DMS 273 (cell line): Measurements from ENCODE around the gene TMEM131.
"Not testable (repeated sequence)": the region's sequence is repeated elsewhere in the genome, so short reads cannot be mapped to it uniquely, and the experiment has no call there.

Experiments used
- DNase-seq: peaks from one replicate; lab custom pipeline; 2025; ENCODE audit not compliant: unreplicated experiment; lab: John Stamatoyannopoulos, UW

Gene TMEM131

DNA sequence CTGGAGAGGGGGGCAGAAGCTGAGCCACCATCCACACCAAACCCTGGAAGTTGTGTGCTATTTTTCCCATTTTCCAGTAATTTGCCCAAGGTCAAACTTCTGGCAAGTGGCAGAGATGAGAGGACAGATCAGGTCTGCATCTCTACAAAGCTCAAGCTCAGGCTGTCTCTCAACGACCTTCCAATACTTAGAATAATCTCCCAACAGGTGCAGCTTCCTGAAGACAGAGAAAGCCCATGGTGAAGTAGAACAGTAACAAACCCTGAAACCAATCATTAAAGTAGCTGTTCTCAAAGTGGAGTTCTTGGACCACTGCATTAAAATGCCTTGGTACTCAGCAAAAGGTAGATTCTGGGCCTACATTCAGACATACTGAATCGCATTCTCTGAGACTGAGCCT lies 37.6 kb downstream of the TMEM131 start:
- no peak for DNase-seq

DNA sequence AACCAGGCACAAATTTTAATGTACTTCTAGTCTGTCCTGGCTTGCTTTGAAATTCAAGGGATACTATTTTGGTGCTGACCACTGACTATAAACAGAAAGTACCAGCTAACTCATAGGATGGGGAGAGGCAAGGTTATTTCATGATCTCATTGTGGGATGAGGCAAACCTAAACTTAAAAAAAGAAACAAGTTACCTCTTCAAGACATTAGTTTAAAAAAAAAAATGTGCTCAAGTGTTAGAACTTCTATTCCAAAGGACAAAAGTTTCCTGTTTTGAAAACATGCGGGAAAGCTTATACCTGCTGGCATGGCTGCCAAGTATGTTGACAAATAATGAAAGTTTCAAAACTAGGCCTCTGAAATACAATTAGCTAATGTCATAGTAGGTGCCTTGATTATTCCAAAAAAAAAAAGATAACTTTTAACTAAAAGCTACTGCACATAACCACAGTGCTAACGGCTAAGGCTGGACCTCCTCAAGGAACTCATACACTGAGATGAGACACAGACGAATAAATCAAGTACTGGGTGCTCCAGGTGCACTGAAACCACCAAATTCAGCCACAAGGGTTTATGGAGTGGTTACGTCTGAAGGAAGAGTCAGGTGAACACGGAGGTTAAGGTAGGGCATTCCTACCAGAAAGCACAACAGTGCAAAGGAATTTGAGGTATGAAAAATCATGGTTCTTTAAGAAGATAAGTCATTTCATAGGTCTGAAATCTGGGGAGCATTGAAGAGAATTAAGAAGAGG lies 38.1 kb downstream of the TMEM131 start:
- DNase-seq, result no peak

DNA sequence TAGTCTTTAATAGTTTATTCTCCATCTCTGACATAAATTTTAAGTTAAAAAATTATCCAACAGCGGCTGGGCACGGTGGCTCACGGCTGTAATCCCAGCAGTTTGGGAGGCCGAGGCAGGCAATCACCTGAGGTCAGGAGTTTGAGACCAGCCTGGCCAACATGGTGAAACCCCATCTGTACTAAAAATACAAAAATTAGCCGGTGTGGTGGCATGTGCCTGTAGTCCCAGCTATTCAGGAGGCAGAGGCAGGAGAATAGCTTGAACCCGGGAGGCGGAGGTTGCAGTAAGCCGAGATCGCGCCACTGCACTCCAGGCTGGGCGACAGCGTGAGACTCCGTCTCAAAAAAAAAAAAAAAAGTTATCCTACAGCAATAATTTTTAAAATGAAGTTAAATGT lies 39.0 kb downstream of the TMEM131 start:
- DNase-seq, result not testable (repeated sequence)

DNA sequence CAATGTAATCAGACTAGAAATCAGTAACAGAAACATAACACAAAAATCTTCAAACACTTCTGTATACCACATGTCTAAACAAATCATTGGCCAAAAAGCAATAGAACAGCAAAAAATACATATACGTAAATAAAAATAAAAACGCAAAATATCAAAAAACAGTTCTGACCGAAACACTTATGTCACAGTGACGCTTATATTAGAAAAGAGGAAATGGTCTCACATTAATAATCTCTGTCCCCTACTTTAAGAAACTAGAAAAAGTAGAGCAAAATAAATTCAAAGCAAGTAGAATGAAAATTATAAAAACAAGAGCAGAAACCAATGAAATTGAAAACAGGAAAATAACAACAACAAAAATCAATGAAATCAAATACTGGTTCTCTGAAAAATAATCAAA lies 41.9 kb downstream of the TMEM131 start:
- no peak for DNase-seq

DNA sequence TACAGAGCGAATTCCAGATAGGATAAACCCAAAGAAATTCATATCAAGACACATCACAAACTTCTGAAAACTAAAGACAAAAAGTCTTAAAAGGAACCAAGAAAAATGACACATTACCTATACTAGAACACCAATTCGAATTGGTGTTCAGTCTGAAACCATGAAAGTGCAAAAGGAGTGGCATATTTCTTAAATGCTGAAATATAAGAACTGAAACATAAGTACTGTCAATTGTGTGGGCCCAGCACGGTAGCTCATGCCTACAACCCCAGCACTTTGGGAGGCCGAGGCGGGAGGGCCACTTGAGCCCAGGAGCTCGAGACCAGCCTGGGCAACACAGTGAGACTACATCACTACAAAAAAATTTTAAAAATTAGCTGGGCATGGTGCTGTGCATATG lies 43.4 kb downstream of the TMEM131 start:
- DNase-seq, result no peak

DNA sequence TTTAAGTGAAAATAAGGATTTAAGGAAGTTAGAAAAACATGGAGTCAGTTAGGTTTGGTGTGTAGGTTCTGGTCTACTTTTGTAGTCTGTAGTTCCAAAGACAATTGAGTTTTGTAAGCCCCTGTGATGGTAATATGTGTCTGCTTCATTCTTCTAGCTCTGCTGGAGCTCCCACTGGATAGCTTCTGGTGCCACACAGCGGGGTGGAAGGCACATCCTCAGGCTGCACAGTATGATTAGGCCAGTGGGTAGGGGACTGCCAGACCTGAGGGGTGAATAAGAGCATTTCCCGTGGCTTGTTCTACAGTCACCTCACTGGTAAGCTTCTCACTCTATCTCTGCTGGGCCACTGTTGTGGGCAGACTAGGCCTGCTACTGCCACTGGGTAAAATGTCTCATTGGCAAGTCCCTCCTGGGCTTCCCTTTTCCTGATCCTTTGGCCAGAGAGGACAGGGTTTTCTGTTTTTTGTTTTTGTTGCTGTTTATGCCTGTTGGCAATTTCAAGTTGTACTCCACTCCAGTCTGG lies 44.5 kb downstream of the TMEM131 start:
- no peak for DNase-seq

DNA sequence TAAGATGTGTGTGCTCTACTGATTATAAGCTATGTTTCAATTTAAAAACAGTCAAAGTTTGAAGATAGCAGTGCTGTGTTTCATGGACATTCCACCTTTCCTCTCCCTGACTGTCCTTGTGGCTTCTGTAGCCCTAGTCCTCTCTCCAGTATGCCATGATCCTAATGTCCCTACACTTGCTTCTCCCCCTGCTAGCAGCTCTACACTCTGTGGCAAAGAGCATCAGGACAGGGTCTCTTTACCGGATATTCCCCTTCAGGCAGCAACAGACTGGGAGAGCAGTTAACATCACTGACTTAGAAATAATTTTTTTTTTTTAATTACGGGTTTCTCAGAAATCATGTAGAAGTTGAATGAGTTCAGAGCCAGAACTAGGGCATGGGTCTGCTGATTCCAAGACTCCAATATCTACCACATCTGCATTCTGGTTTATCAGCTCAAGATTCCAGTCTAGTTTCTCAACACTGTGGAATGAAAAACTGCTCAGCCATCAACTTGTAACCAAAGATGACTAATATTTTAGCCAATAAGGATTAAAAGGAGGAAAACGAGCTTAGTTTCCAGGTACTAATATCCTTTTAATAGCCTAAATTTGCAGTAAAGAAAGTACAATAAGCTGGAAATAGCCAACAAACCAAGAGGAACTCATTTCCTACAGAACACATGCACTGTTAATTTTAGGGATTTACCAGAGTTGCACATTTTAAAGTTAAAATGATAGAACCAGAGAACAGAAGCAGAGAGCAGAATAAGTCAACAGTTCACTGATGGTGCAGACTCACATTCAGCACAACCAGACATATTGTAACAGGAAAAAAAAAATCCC lies 45.2 kb downstream of the TMEM131 start:
- no peak for DNase-seq

DNA sequence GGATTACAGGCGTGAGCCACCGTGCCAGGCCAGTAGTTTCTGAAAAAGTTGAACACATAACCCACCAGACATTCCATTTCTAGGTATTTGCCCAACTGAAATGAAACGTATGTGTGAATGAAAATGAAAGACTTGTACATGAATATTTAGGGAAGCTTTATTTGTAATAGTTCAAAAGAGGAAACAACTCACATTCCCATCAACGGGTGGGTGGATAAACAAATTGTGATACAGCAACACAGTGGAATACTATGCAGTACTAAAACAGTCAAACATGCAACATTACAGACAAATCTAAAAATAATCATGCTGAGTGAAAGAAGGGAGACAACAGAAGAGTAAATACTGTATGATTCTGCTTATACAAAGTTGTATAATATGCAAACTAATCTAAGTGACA lies 46.8 kb downstream of the TMEM131 start:
- DNase-seq, result no peak

DNA sequence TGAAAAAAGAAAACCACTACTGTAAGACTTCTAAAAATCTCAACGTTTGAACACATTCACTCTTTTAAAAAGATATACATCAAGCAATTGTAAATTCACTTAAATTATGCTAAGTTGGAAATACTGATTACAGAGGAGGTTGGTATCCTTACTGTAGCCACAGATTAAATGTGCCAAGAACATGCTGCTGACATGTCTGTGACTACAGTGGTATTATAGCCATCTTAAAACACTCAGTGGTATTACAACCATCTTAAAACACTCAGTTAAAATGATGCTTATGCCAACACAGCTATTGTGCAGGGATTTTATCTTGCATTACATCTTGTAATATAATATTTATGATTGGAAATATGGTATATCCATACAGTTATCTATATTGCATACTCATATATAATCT lies 50.0 kb downstream of the TMEM131 start:
- no peak for DNase-seq

DNA sequence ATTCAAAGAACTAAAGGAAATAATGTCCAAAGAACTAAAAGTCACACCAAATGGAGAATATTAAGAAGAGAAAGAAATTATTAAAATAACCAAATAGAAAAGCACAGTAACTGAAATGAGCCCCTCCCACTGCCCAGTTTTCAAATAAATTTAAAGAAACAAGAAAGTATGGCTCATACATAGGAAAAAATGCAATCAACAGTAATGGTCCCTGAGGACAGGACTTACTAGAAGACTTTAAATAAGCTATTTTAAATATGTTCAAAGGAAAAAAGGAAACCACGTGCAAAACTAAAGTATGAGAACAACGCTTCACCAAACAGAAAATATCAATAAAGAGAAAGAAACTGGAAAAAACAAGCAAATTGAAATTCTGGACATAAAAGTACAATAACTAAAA lies 58.9 kb downstream of the TMEM131 start:
- DNase-seq, result no peak

DNA sequence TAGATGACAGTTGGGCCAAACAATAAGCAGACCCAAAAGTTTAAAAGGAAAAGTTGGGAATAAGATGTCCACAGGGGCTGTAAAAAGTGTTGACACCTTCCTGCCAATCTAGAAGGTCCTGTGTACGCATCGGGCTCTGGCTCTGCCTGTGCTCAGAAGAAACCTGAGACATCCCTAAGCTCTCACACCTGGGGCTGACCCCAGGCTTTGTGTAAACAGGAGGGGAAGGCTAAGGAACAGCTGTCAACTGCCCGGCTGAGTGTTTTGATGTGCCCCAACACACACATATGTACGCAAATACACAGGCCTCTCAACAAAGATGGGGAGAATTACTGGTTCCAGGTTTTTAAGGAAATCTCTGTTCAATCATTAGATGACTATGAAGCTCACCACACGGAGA lies 59.5 kb downstream of the TMEM131 start:
- peak; percentile 88 for DNase-seq

DNA sequence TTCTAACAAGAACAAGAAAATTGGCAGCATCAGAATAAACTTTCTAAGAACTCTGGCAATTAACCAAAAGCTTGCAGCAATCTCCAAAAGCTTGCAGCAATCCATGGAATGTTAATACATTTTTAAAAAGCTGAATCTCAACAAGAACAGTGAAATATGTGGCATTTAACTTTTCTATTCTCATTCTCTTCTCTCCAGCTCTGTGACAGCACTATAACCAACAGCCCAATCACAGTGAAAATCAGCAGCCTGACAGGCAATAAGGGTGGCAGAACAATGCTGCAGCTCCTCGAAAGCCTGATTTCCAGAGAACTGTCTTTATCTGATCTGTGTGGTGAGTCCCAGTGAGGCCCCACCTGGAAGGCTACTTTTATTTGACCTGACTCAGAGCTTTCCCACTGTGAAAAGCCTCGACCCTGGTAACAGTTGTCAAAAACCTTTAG lies 60.0 kb downstream of the TMEM131 start:
- DNase-seq, result peak; percentile 46

DNA sequence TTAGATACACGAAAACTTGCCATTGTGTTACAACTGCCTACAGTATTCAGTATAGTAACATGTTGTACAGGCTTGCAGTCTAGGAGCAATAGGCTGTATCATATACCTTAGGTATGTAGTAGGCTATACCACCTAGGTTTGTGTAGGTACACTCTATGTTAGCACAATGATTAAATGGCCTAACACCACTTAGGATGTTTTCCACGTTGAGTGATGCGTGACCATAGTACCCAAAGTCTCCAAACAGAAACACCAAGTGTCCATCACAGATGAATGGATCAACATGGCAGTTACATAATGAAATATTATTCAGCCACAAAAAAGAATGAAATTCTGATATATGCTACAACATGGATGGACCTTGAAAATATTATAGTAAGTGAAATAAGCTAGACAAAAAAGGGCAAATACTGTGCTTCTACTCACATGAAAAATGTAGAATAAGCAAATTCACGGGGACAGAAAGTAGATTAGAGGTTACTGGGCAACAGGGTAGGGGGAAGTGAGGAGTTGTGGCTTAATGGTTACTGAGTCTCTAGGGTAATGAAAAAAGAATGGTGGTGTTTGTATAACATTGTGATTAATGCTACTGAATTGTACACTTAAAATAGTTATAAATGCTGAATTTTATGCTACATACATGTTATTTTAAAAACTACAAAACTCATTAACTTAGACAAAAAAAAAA lies 62.6 kb downstream of the TMEM131 start:
- DNase-seq, result no peak

DNA sequence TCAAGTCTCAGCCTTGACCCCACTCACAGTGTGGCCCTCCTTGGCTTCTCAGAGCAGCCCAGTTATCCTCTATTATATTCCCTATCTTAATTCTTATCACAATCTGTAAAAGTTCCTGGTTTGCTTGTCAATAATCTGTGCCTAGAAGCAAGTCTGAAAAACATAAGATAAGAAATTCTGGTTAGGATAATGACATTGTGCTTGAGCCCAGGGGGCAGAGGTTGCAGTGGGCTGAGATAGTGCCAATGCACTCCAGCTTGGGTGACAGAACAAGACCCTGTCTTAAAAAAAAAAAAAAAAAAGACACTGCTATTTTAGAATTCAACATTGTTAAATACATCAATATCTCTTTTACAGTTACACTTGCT lies 63.9 kb downstream of the TMEM131 start:
- no peak for DNase-seq

DNA sequence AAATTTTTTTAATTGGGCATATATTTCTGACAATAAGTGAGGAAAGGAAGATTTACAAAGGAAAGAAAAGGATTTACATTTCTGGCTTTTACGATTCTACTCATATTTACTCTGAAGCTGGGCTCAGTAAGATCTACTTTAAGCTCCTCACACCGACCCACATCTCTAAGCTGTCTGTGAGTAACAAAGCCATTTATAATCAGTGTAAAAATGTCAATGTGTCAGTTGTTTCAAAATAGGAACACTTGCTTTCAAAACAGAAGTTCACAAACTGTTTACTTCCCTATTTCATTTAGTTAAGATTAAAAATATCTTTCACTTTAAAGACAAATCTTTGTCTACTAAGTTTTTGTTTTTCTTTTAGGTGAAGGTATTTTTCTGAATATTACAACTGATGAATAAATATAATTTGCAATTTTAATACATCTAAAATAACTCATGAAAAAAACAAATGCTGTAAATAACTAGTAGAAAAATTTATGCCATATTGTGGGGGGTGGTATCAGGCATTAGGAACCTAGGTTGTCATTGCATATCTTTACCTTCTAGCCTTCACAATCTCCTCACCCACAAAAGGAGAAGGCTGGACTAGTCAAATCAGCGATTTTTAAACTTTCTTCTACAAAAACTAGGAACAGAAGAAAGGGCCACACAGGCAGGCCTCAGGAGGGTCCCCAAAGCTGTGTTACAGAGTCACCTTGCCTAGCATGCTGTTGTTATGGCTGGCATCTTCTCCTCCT lies 64.5 kb downstream of the TMEM131 start:
- no peak for DNase-seq

DNA sequence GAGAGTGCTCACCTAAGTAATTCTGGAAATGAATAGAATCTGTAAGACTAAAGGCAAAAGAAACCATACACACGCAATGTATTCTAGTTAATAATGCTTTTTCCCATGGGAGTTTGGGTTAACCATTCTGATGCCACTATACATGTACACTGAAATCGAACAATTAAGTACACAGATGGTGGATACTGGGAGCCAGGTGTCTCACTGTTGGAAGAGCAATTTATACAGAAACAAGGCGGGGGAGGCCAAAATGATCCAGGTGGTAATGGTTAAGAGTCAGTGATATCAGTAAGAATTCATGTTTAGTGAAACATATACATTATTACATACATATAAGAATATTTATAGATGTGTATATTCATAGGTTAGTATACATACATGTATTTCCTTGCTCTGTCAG lies 67.2 kb downstream of the TMEM131 start:
- DNase-seq, result peak; percentile 41

DNA sequence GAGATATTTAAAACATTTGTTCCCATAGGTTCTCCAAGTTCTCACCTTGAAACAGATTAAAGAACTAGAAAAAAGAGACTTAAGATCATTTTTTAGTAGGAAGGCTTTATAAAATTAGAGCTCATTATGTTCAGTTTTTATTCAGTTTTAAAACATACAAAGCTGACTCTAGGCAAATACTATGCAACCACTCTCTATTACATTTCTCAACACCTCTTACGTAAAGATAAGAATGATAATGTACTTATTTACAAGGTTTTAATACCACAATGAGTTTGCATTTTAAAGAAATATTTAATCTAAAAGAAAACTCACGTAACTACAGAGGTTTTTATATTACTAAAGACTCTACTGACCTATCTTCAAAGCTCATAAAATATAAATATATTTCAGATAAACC lies 68.8 kb downstream of the TMEM131 start:
- no peak for DNase-seq

DNA sequence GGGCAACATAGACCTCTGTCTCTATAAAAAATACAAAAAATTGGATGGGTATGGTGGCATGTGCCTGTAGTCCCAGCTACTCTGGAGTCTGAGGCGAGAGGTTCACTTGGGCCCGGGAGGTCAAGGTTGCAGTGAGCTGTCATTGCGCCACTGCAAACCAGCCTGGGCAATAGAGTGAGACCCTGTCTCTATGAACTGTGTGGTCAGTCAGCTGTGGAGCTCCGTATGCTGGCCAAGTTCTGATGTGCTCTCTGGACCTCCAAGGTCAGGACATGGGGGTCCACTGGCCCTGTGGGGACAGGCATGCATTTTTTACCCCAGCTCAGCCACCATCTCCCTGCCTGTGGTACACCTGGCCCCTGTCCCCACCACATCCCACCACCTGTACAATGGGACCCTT lies 71.6 kb downstream of the TMEM131 start:
- no peak for DNase-seq

DNA sequence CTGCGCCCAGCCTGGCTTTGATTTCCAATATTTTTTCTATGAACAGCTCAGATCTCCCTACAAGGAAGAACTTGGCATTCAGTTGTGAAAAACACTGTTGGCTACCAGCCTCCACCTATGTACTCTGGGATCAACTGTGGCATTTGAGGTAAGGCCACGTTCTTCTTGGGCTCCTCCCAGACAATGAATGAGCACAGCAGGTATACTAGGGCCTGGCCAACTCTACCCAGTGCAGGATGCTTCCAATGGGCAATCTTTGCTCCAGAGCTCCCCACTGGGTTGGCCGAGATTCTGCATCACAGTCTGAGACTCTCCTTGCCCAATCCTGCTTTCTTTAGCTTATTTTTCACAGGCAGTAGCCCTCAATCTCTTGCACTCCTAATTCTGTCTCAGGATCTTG lies 75.9 kb downstream of the TMEM131 start:
- DNase-seq, result no peak

DNA sequence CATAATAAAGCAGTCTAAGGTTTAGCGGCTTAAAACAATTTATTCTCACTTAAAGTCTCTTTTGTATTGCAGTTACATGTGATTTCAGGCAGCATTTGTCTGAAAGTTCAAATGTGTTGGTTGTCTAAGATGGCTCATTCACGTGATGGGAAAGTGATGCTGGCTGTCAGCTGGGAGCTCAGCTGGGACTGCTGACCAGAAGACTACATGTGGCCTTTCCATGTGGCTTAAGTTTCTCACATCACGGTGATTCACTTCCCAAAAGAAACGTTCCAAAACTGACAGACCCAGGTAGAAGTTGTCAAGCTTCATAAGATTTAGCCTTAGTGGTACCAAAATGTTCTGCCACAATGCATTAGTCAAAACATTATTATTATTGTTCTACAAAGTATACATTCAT lies 76.9 kb downstream of the TMEM131 start:
- DNase-seq, result no peak

DNA sequence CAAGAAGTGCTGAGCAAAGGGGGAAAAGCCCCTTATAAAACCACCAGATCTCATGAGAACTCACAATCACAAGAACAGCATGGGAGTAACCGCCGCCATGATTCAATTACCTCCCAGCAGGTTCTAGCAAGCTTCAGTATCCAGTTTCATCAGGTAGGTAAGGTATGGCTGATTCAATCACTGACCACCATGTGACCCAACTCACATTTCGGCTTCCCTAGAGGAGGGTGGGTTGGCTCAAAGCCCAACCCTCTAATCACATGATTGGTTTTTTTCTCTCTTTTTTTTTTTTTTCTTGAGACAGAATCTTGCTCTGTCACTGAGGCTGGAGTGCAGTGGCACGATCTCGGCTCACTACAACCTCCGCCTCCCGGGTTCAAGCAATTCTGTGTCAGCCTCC lies 78.1 kb downstream of the TMEM131 start:
- DNase-seq, result not testable (repeated sequence)
